Measurements from ENCODE around the gene LRG1. TPM values are rescaled to one million over a fixed set of nuclear protein-coding genes. Genes with fewer than 3 reads are reported as not detected.

LRG1 gene
- total and polyA plus RNA-seq, 2 of the 13 experiments (the other 11 are each of a cell fraction or from before 2014, with no cell fraction given), result 12.0 to 39.3 TPM

DNA sequence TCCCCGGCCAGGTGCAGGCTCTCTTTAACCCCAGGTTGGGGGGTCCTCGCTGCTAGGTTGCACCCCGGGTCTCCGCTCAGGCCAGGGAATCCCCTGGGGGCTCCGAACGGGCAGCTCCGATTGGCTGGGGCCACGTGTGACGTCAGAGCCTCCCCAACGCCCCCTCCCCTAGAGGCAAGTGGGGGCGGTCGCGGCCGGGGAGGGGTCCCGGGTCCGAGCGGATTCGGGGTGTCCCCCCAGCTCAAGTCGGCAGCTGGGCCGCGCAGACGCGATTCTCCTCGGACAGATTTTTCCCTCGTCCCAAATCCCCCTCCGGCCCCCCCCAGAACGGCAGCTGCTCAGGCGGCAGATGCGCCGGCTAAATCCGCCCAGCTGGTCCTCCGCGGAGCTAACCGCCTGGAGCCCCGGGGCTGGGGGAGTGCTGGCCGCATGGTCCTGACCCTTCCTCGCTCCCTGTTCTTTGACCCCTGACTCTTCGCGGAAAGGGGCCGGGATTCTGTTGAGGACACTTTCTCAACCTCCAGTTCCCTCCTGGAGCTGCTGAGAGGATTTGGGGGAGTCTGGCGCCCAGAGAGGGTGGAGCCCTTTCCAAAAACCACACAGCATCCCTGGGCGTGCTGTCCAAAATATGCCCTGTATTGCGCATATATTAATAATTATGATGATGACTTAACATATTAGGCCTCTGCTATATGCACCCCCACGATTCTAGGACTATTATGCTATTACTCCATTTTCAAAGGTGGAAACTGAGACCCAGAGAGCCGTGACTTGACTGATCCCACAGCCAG lies 45.0 kb upstream of the LRG1 start (continued):
- no peak for TF ChIP-seq ZNF740 (CRISPR knock-in tag; IDR thresholded peaks at IDR 0.05)
- no peak for TF ChIP-seq ZNF776 (CRISPR knock-in tag; IDR thresholded peaks at IDR 0.05)
- TF ChIP-seq SALL1 (CRISPR knock-in tag; IDR thresholded peaks at IDR 0.05), result no peak
- TF ChIP-seq, protein P1, sequence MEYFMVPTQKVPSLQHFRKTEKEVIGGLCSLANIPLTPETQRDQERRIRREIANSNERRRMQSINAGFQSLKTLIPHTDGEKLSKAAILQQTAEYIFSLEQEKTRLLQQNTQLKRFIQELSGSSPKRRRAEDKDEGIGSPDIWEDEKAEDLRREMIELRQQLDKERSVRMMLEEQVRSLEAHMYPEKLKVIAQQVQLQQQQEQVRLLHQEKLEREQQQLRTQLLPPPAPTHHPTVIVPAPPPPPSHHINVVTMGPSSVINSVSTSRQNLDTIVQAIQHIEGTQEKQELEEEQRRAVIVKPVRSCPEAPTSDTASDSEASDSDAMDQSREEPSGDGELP (IDR thresholded peaks at IDR 0.05; ENCODE audit: borderline replicate concordance, low read depth), result peak; percentile 82; the same call in 1 of the 2 replicates
- no peak for TF ChIP-seq FIP1L1 (IDR thresholded peaks at IDR 0.05; ENCODE audit: borderline replicate concordance, insufficient read depth, low read depth, low read length)
- no peak for TF ChIP-seq TERF1 (CRISPR knock-in tag; IDR thresholded peaks at IDR 0.05)
- TF ChIP-seq ZNF33B (CRISPR knock-in tag; IDR thresholded peaks at IDR 0.05), result no peak
- TF ChIP-seq NCOA1 (CRISPR knock-in tag; IDR thresholded peaks at IDR 0.05), result no peak
- TF ChIP-seq, protein P2, sequence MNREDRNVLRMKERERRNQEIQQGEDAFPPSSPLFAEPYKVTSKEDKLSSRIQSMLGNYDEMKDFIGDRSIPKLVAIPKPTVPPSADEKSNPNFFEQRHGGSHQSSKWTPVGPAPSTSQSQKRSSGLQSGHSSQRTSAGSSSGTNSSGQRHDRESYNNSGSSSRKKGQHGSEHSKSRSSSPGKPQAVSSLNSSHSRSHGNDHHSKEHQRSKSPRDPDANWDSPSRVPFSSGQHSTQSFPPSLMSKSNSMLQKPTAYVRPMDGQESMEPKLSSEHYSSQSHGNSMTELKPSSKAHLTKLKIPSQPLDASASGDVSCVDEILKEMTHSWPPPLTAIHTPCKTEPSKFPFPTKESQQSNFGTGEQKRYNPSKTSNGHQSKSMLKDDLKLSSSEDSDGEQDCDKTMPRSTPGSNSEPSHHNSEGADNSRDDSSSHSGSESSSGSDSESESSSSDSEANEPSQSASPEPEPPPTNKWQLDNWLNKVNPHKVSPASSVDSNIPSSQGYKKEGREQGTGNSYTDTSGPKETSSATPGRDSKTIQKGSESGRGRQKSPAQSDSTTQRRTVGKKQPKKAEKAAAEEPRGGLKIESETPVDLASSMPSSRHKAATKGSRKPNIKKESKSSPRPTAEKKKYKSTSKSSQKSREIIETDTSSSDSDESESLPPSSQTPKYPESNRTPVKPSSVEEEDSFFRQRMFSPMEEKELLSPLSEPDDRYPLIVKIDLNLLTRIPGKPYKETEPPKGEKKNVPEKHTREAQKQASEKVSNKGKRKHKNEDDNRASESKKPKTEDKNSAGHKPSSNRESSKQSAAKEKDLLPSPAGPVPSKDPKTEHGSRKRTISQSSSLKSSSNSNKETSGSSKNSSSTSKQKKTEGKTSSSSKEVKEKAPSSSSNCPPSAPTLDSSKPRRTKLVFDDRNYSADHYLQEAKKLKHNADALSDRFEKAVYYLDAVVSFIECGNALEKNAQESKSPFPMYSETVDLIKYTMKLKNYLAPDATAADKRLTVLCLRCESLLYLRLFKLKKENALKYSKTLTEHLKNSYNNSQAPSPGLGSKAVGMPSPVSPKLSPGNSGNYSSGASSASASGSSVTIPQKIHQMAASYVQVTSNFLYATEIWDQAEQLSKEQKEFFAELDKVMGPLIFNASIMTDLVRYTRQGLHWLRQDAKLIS (CRISPR knock-in tag; IDR thresholded peaks at IDR 0.05), result no peak
- no peak for TF ChIP-seq ETV5 (CRISPR knock-in tag; IDR thresholded peaks at IDR 0.05; ENCODE audit: borderline replicate concordance)
- TF ChIP-seq, protein P3, sequence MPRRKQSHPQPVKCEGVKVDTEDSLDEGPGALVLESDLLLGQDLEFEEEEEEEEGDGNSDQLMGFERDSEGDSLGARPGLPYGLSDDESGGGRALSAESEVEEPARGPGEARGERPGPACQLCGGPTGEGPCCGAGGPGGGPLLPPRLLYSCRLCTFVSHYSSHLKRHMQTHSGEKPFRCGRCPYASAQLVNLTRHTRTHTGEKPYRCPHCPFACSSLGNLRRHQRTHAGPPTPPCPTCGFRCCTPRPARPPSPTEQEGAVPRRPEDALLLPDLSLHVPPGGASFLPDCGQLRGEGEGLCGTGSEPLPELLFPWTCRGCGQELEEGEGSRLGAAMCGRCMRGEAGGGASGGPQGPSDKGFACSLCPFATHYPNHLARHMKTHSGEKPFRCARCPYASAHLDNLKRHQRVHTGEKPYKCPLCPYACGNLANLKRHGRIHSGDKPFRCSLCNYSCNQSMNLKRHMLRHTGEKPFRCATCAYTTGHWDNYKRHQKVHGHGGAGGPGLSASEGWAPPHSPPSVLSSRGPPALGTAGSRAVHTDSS (CRISPR knock-in tag; conservative IDR thresholded peaks at IDR 0.05), result no peak
- TF ChIP-seq ZNF615 (CRISPR knock-in tag; IDR thresholded peaks at IDR 0.05; ENCODE audit: borderline replicate concordance), result no peak
- TF ChIP-seq GATAD1 (CRISPR knock-in tag; IDR thresholded peaks at IDR 0.05), result no peak
- no peak for TF ChIP-seq MBD4 (IDR thresholded peaks at IDR 0.05; ENCODE audit: borderline replicate concordance, low read length)
- no peak for TF ChIP-seq SIX4 (CRISPR knock-in tag; IDR thresholded peaks at IDR 0.05)
- peak; percentile 27 for TF ChIP-seq YY1 (IDR thresholded peaks at IDR 0.05; ENCODE audit: insufficient read depth, insufficient replicate concordance, low read depth, low read length)
- no peak for TF ChIP-seq RCOR2 (CRISPR knock-in tag; IDR thresholded peaks at IDR 0.05)
- no peak for TF ChIP-seq ZSCAN20 (CRISPR knock-in tag; IDR thresholded peaks at IDR 0.05; ENCODE audit: borderline replicate concordance)
- TF ChIP-seq PLSCR1 (CRISPR knock-in tag; IDR thresholded peaks at IDR 0.05; ENCODE audit: borderline replicate concordance), result no peak
